Neural cell (in vitro differentiated cells): ENCODE measurements around the gene MTHFD1L.

Experiments
- CTCF ChIP-seq: fragments of 450-650 bp; IDR thresholded peaks from 2 replicates; pipeline ENCODE4 v1.5.1; 2014; ENCODE audit warnings: antibody characterized with exemption, mild to moderate bottlenecking, moderate library complexity; ENCODE audit not compliant: poor library complexity, severe bottlenecking
- EP300 ChIP-seq: fragments of 450-650 bp; conservative IDR thresholded peaks from 2 replicates; pipeline ENCODE4 v1.6.1; 2014; ENCODE audit warnings: antibody characterized with exemption, mild to moderate bottlenecking, moderate library complexity; ENCODE audit not compliant: poor library complexity, severe bottlenecking
- EZH2 ChIP-seq: fragments of 200-600, 300-800 bp; shearing (Covaris generic), sonication (generic); IDR thresholded peaks from 2 replicates; pipeline ENCODE4 v1.6.1; 2014; ENCODE audit warnings: antibody characterized with exemption, low read length, borderline replicate concordance, mild to moderate bottlenecking; ENCODE audit not compliant: insufficient read depth, poor library complexity, severe bottlenecking
- MXI1 ChIP-seq: fragments of 450-650 bp; conservative IDR thresholded peaks from 2 replicates; pipeline ENCODE4 v1.6.1; 2014; ENCODE audit warnings: antibody characterized with exemption, mild to moderate bottlenecking; ENCODE audit not compliant: poor library complexity, severe bottlenecking
- POLR2AphosphoS5 ChIP-seq: IDR thresholded peaks from 2 replicates; pipeline ENCODE4 v1.6.1; 2012
- RAD21 ChIP-seq: fragments of 450-650 bp; conservative IDR thresholded peaks from 2 replicates; pipeline ENCODE4 v1.6.1; 2014; ENCODE audit warnings: antibody characterized with exemption, mild to moderate bottlenecking, moderate library complexity
- REST ChIP-seq: IDR thresholded peaks from 2 replicates; pipeline ENCODE4 v1.6.1; 2012; ENCODE audit warnings: borderline replicate concordance
- SMC3 ChIP-seq: fragments of 450-650 bp; conservative IDR thresholded peaks from 2 replicates; pipeline ENCODE4 v1.6.1; 2014; ENCODE audit warnings: antibody characterized with exemption, mild to moderate bottlenecking, moderate library complexity; ENCODE audit not compliant: poor library complexity

GRCh38 chr6:150996968-150997367, 131.5 kb downstream of the MTHFD1L start:
- TF ChIP-seq CTCF (no peak), EZH2 (no peak), SMC3 (no peak), RAD21 (no peak), POLR2AphosphoS5 (no peak), REST (no peak), MXI1 (no peak), EP300 (no peak)
